Measurements from ENCODE around the gene CLK2. TPM values are rescaled to one million over a fixed set of nuclear protein-coding genes. Genes with fewer than 3 reads are reported as not detected.
A peak's percentile ranks its signal among the peaks of the same experiment; 100 is the strongest.

Gene CLK2
- total and polyA plus RNA-seq, 2 of the 13 experiments (the other 11 are each of a cell fraction or from before 2014, with no cell fraction given): 20.1 to 73.5 TPM

- TF ChIP-seq ZNF160 (CRISPR knock-in tag; IDR thresholded peaks at IDR 0.05) (no peak; the same call in 1 of the 2 replicates), MEIS2 (CRISPR knock-in tag; IDR thresholded peaks at IDR 0.05) (no peak), TMF1 (CRISPR knock-in tag; IDR thresholded peaks at IDR 0.05; ENCODE audit: low read depth) (no peak), RFX3 (CRISPR knock-in tag; IDR thresholded peaks at IDR 0.05) (no peak), NR1H2 (CRISPR knock-in tag; IDR thresholded peaks at IDR 0.05; ENCODE audit: borderline replicate concordance, low read depth) (no peak), PATZ1 (CRISPR knock-in tag; IDR thresholded peaks at IDR 0.05) (peak; percentile 87), MYC (CRISPR knock-in tag; IDR thresholded peaks at IDR 0.05; ENCODE audit: borderline replicate concordance) (peak; percentile 76; the same call in 1 of the 2 replicates), HNRNPLL (IDR thresholded peaks at IDR 0.05; ENCODE audit: low read depth, low read length, poor library complexity, severe bottlenecking) (peak; percentile 88), SCMH1 (CRISPR knock-in tag; IDR thresholded peaks at IDR 0.05; ENCODE audit: borderline replicate concordance) (no peak), CBX1 (IDR thresholded peaks at IDR 0.05; ENCODE audit: low read depth) (peak; percentile 18), ATF5 (CRISPR knock-in tag; IDR thresholded peaks at IDR 0.05; ENCODE audit: low read depth) (no peak), ARID4A (CRISPR knock-in tag; IDR thresholded peaks at IDR 0.05; ENCODE audit: borderline replicate concordance) (peak; percentile 77), E2F1 (CRISPR knock-in tag; IDR thresholded peaks at IDR 0.05) (peak; percentile 92), PLSCR1 (CRISPR knock-in tag; IDR thresholded peaks at IDR 0.05; ENCODE audit: borderline replicate concordance) (no peak), RBFOX2 (IDR thresholded peaks at IDR 0.05; ENCODE audit: low read depth, low read length) (peak; percentile 78), KMT2A (CRISPR knock-in tag; IDR thresholded peaks at IDR 0.05) (peak; percentile 21; the same call in 1 of the 2 replicates), ZNF205 (CRISPR knock-in tag; IDR thresholded peaks at IDR 0.05) (no peak), PBX2 (CRISPR knock-in tag; IDR thresholded peaks at IDR 0.05) (peak; percentile 90)
Measured at GRCh38 chr1:155227261-155228095, 45.8 kb downstream of the CLK2 start (continued).

Data from HepG2 (cell line).